Vagina (tissue), 2 donors: ENCODE data around the gene LGMN.

Source experiments
- CTCF ChIP-seq, 3 experiments: fragments of 450-650 bp in 2 of 3; fragments of 200-600 bp in 1 of 3; sonication (generic) in 1 of 3; IDR thresholded peaks; one replicate each; pipeline ENCODE4 v1.5.1; 2017 to 2019; ENCODE audit warnings: antibody characterized with exemption in 3 of 3, mild to moderate bottlenecking in 2 of 3, moderate library complexity in 2 of 3
- POLR2A ChIP-seq, 2 donors: fragments of 450-650 bp; IDR thresholded peaks; one replicate each; pipeline ENCODE4 v1.6.1; 2017; ENCODE audit warnings: antibody characterized with exemption in 2 of 2, mild to moderate bottlenecking in 2 of 2, moderate library complexity in 2 of 2

GRCh38 chr14:92710001-92710341 lies 38.5 kb downstream of the LGMN start:
- no peak for TF ChIP-seq CTCF (IDR thresholded peaks at IDR 0.05)
- TF ChIP-seq POLR2A (IDR thresholded peaks at IDR 0.05): no peak
